ENCODE results near the gene WBP11. TPM values are rescaled to one million over a fixed set of nuclear protein-coding genes. Genes with fewer than 3 reads are reported as not detected.

Gene WBP11
- total and polyA plus RNA-seq, 2 of the 13 experiments (the other 11 are each of a cell fraction or from before 2014, with no cell fraction given): 7.6 to 31.0 TPM

DNA sequence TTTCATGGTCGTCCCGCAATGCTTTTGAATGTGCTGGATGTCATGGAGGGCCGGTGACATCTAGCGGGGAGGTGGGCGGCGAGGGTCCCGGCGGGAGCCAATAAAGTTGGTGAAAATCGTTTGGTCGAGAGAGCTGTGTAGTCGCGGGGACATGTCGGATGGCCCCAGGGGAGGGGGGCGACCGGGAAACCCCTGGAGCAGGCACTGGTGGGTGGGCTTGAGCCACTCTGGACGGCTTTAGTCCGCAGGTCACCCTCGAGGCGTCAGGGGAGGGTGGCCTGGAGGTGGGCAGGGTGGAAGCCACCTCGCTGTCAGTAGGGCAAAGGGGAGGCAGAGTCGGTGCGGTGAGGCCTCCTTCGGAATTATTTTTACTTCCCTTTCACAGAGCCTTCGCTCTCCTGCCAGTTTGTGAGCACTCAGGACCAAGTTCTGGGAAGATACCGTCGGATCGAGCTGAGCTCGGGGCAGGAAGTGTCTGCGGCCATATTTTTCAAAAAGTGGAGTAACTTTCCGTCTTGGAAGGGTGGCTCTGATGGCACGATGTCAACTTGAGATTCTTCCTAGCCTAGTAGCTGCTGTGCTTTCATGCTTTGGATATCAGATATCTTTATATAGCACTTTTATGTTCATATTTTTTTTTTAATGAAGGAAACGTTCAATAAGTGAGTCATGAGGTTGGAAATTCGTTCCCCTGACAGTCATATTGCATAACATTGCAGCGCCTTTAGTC lies 28.2 kb downstream of the WBP11 start (continued):
- TF ChIP-seq, protein P1, sequence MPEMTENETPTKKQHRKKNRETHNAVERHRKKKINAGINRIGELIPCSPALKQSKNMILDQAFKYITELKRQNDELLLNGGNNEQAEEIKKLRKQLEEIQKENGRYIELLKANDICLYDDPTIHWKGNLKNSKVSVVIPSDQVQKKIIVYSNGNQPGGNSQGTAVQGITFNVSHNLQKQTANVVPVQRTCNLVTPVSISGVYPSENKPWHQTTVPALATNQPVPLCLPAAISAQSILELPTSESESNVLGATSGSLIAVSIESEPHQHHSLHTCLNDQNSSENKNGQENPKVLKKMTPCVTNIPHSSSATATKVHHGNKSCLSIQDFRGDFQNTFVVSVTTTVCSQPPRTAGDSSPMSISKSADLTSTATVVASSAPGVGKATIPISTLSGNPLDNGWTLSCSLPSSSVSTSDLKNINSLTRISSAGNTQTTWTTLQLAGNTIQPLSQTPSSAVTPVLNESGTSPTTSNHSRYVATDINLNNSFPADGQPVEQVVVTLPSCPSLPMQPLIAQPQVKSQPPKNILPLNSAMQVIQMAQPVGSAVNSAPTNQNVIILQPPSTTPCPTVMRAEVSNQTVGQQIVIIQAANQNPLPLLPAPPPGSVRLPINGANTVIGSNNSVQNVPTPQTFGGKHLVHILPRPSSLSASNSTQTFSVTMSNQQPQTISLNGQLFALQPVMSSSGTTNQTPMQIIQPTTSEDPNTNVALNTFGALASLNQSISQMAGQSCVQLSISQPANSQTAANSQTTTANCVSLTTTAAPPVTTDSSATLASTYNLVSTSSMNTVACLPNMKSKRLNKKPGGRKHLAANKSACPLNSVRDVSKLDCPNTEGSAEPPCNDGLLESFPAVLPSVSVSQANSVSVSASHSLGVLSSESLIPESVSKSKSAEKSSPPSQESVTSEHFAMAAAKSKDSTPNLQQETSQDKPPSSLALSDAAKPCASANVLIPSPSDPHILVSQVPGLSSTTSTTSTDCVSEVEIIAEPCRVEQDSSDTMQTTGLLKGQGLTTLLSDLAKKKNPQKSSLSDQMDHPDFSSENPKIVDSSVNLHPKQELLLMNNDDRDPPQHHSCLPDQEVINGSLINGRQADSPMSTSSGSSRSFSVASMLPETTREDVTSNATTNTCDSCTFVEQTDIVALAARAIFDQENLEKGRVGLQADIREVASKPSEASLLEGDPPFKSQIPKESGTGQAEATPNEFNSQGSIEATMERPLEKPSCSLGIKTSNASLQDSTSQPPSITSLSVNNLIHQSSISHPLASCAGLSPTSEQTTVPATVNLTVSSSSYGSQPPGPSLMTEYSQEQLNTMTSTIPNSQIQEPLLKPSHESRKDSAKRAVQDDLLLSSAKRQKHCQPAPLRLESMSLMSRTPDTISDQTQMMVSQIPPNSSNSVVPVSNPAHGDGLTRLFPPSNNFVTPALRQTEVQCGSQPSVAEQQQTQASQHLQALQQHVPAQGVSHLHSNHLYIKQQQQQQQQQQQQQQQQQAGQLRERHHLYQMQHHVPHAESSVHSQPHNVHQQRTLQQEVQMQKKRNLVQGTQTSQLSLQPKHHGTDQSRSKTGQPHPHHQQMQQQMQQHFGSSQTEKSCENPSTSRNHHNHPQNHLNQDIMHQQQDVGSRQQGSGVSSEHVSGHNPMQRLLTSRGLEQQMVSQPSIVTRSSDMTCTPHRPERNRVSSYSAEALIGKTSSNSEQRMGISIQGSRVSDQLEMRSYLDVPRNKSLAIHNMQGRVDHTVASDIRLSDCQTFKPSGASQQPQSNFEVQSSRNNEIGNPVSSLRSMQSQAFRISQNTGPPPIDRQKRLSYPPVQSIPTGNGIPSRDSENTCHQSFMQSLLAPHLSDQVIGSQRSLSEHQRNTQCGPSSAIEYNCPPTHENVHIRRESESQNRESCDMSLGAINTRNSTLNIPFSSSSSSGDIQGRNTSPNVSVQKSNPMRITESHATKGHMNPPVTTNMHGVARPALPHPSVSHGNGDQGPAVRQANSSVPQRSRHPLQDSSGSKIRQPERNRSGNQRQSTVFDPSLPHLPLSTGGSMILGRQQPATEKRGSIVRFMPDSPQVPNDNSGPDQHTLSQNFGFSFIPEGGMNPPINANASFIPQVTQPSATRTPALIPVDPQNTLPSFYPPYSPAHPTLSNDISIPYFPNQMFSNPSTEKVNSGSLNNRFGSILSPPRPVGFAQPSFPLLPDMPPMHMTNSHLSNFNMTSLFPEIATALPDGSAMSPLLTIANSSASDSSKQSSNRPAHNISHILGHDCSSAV (CRISPR knock-in tag; IDR thresholded peaks at IDR 0.05; ENCODE audit: borderline replicate concordance): no peak
- TF ChIP-seq TMF1 (CRISPR knock-in tag; IDR thresholded peaks at IDR 0.05; ENCODE audit: low read depth) (no peak), POLR2A (IDR thresholded peaks at IDR 0.05; ENCODE audit: insufficient read depth in 1 of 2, low read depth in 2 of 2, low read length in 2 of 2) (peak in 1 of 2 experiments; percentile 26; a peak in 1 of 4 replicates), ZNF234 (CRISPR knock-in tag; conservative IDR thresholded peaks at IDR 0.05) (no peak), ELF1 (CRISPR knock-in tag; IDR thresholded peaks at IDR 0.05) (no peak), MTERF4 (CRISPR knock-in tag; IDR thresholded peaks at IDR 0.05) (no peak), HNF1B (CRISPR knock-in tag; IDR thresholded peaks at IDR 0.05) (no peak), TCF12 (IDR thresholded peaks at IDR 0.05) (no peak), TCF12 (CRISPR knock-in tag; IDR thresholded peaks at IDR 0.05) (no peak), ELF4 (CRISPR knock-in tag; IDR thresholded peaks at IDR 0.05; ENCODE audit: borderline replicate concordance) (no peak), ZNF225 (CRISPR knock-in tag; IDR thresholded peaks at IDR 0.05) (no peak)
- TF ChIP-seq, protein P2, sequence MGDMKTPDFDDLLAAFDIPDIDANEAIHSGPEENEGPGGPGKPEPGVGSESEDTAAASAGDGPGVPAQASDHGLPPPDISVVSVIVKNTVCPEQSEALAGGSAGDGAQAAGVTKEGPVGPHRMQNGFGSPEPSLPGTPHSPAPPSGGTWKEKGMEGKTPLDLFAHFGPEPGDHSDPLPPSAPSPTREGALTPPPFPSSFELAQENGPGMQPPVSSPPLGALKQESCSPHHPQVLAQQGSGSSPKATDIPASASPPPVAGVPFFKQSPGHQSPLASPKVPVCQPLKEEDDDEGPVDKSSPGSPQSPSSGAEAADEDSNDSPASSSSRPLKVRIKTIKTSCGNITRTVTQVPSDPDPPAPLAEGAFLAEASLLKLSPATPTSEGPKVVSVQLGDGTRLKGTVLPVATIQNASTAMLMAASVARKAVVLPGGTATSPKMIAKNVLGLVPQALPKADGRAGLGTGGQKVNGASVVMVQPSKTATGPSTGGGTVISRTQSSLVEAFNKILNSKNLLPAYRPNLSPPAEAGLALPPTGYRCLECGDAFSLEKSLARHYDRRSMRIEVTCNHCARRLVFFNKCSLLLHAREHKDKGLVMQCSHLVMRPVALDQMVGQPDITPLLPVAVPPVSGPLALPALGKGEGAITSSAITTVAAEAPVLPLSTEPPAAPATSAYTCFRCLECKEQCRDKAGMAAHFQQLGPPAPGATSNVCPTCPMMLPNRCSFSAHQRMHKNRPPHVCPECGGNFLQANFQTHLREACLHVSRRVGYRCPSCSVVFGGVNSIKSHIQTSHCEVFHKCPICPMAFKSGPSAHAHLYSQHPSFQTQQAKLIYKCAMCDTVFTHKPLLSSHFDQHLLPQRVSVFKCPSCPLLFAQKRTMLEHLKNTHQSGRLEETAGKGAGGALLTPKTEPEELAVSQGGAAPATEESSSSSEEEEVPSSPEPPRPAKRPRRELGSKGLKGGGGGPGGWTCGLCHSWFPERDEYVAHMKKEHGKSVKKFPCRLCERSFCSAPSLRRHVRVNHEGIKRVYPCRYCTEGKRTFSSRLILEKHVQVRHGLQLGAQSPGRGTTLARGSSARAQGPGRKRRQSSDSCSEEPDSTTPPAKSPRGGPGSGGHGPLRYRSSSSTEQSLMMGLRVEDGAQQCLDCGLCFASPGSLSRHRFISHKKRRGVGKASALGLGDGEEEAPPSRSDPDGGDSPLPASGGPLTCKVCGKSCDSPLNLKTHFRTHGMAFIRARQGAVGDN (CRISPR knock-in tag; IDR thresholded peaks at IDR 0.05): peak; percentile 44
- TF ChIP-seq, protein P3, sequence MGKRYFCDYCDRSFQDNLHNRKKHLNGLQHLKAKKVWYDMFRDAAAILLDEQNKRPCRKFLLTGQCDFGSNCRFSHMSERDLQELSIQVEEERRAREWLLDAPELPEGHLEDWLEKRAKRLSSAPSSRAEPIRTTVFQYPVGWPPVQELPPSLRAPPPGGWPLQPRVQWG (CRISPR knock-in tag; IDR thresholded peaks at IDR 0.05; ENCODE audit: borderline replicate concordance, low read depth): no peak
